ENCODE measurements around the gene SHC3.

The SHC3 gene

GRCh38 chr9:89183146-89183545 is 4.5 kb upstream of the SHC3 start:
- no peak for DNase-seq

- no peak for DNase-seq
Measured at GRCh38 chr9:89182369-89182768, 3.8 kb upstream of the SHC3 start.

- DNase-seq, result peak; percentile 62 to 90
Measured at GRCh38 chr9:89179895-89180734, 1.5 kb upstream of the SHC3 start.

GRCh38 chr9:89179540-89179894 is 899 bp upstream of the SHC3 start:
- DNase-seq, result peak in 1 of 2 experiments; percentile 17

GRCh38 chr9:89178830-89179539 is 367 bp upstream of the SHC3 start:
- DNase-seq, result no peak

- peak in 1 of 2 experiments; percentile 24 for DNase-seq
Measured at GRCh38 chr9:89177012-89177943, 1.3 kb downstream of the SHC3 start.

GRCh38 chr9:89175828-89176261 is 2.8 kb downstream of the SHC3 start:
- no peak for DNase-seq

- DNase-seq, result no peak
Measured at GRCh38 chr9:89174291-89174690, 4.3 kb downstream of the SHC3 start.

GRCh38 chr9:89173072-89173471 is 5.5 kb downstream of the SHC3 start:
- no peak for DNase-seq

GRCh38 chr9:89172398-89172797 is 6.2 kb downstream of the SHC3 start:
- no peak for DNase-seq

GRCh38 chr9:89171693-89172092 is 6.9 kb downstream of the SHC3 start:
- DNase-seq, result no peak

GRCh38 chr9:89171231-89171630 is 7.4 kb downstream of the SHC3 start:
- no peak for DNase-seq

- DNase-seq, result no peak
Measured at GRCh38 chr9:89168901-89169813, 9.5 kb downstream of the SHC3 start.

GRCh38 chr9:89167788-89168187 is 10.8 kb downstream of the SHC3 start:
- DNase-seq, result no peak

- no peak for DNase-seq
Measured at GRCh38 chr9:89166852-89167251, 11.8 kb downstream of the SHC3 start.

- no peak for DNase-seq
Measured at GRCh38 chr9:89165880-89166279, 12.7 kb downstream of the SHC3 start.

GRCh38 chr9:89165341-89165740 is 13.3 kb downstream of the SHC3 start:
- no peak for DNase-seq

GRCh38 chr9:89161221-89161620 is 17.4 kb downstream of the SHC3 start:
- DNase-seq, result no peak

GRCh38 chr9:89160806-89161205 is 17.8 kb downstream of the SHC3 start:
- no peak for DNase-seq

- DNase-seq, result no peak
Measured at GRCh38 chr9:89154651-89155336, 23.8 kb downstream of the SHC3 start.

GRCh38 chr9:89154218-89154617 is 24.4 kb downstream of the SHC3 start:
- DNase-seq, result no peak
